CD4-positive, alpha-beta T cell treated with Interleukin-6 at 100 ng/mL for 8 hours (primary cell): ENCODE measurements around the gene SBDS.

Source experiments
- DNase-seq: peaks from one replicate; pipeline ENCODE4 v3.0.0-alpha.2; 2020; ENCODE audit warnings: mixed read lengths, low spot score

SBDS gene

DNA sequence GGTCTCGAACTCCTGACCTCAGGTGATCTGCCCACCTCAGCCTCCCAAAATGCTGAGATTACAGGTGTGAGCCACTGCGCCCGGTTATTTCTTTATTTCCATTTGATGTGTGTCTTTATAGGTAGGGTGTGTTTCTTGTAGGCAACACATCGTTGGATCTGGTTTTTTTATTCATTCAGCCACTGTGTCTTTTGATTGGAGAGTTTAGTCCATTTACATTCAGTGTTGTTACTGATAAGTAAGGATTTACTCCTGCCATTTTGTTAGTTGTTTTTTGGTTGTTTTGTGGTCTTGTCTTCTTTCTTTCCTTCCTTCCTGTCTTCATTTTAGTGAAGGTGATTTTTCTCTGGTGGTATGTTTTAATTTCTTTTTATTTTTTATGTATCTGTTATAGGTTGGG lies 57.4 kb downstream of the SBDS start:
- DNase-seq = no peak
